A673 (cell line): ENCODE measurements around the gene AGPAT2. TPM values are rescaled to one million over a fixed set of nuclear protein-coding genes. Genes with fewer than 3 reads are reported as not detected.
A peak's percentile ranks its signal among the peaks of the same experiment; 100 is the strongest.

Source experiments
- BruUV-seq: library from RNA; stranded (reverse); fragments of 400-500 nt; replicated peaks from 2 replicates; lab custom pipeline; 2021; lab: Mats Ljungman, UMichigan
- CTCF ChIA-PET: fragments of 300-600 bp; sonication (Branson Sonifier 250); formaldehyde crosslinking; loops from one replicate; lab custom pipeline; 2022; ENCODE audit warnings: antibody characterized with exemption; lab: Charles Lee
- POLR2A ChIA-PET: fragments of 300-600 bp; sonication (Branson Sonifier 250); formaldehyde crosslinking; loops from one replicate; lab custom pipeline; 2022; ENCODE audit warnings: antibody characterized with exemption; ENCODE audit not compliant: low non-redundant PET; lab: Charles Lee
- DNase-seq: peaks from one replicate; pipeline ENCODE4 v3.0.0-alpha.2; 2015; ENCODE audit warnings: low spot score
- H3K27ac ChIP-seq: fragments of 200-600 bp; sonication (generic); 2 replicates; pipeline ENCODE4 v1.5.1; 2016; ENCODE audit warnings: mixed run types, low read depth, mild to moderate bottlenecking, mixed read lengths, antibody characterized with exemption, low read length; ENCODE audit not compliant: poor library complexity, severe bottlenecking
- H3K27me3 ChIP-seq: fragments of 200-600 bp; sonication (generic); replicated peaks from 2 replicates; pipeline ENCODE4 v1.6.1; 2017; ENCODE audit warnings: mixed run types, low read depth, mild to moderate bottlenecking, mixed read lengths, antibody characterized with exemption, low read length; ENCODE audit not compliant: insufficient read depth, poor library complexity
- H3K36me3 ChIP-seq: fragments of 200-600 bp; sonication (generic); 2 replicates; pipeline ENCODE4 v1.6.1; 2016; ENCODE audit warnings: mixed run types, mild to moderate bottlenecking, mixed read lengths, antibody characterized with exemption, low read length; ENCODE audit not compliant: insufficient read depth, poor library complexity, severe bottlenecking
- H3K4me1 ChIP-seq: fragments of 200-600 bp; sonication (generic); 2 replicates; pipeline ENCODE4 v1.6.1; 2017; ENCODE audit warnings: mixed run types, mild to moderate bottlenecking, mixed read lengths, antibody characterized with exemption, low read length; ENCODE audit not compliant: insufficient read depth, poor library complexity, severe bottlenecking
- H3K4me3 ChIP-seq: fragments of 200-600 bp; sonication (generic); 2 replicates; pipeline ENCODE4 v1.5.1; 2016; ENCODE audit warnings: low read depth, mixed run types, mild to moderate bottlenecking, mixed read lengths, low read length; ENCODE audit not compliant: poor library complexity, severe bottlenecking
- H3K9me3 ChIP-seq: fragments of 200-600 bp; sonication (generic); 2 replicates; pipeline ENCODE4 v1.6.1; 2016; ENCODE audit warnings: mixed run types, low read depth, mild to moderate bottlenecking, mixed read lengths, antibody characterized with exemption, low read length; ENCODE audit not compliant: poor library complexity, severe bottlenecking
- CTCF ChIP-seq: fragments of 300-800, 200-600 bp; sonication (generic); conservative IDR thresholded peaks from 2 replicates; pipeline ENCODE4 v1.5.1; 2017; ENCODE audit warnings: low read depth, mild to moderate bottlenecking, antibody characterized with exemption, low read length, moderate library complexity, mixed read lengths
- EZH2 ChIP-seq: fragments of 200-600 bp; sonication (generic); IDR thresholded peaks from 2 replicates; pipeline ENCODE4 v1.6.1; 2017; ENCODE audit warnings: borderline replicate concordance, low read depth, mild to moderate bottlenecking, mixed read lengths, antibody characterized with exemption, low read length; ENCODE audit not compliant: poor library complexity, severe bottlenecking
- intact Hi-C: fragments of 100-400 bp; cut with micrococcal nuclease; formaldehyde crosslinking; loops from one replicate; pipeline ENCODE4 v1.10.0; 2022; ENCODE audit not compliant: unreplicated experiment
- total RNA-seq: library from RNA; stranded (reverse); gene quantifications from 2 replicates; pipeline ENCODE4 v1.2.3, GENCODE V29; 2021

AGPAT2 gene
- total RNA-seq, 1 experiment from 2014 or later, result 57.7 TPM

- BruUV-seq, result no TSS peak
- DNase-seq, result peak; percentile 89
- POLR2A ChIA-PET, result no interaction called here
Observed at GRCh38 chr9:136631038-136632000, 55.9 kb downstream of the AGPAT2 start.

GRCh38 chr9:136630662-136630992 lies 56.6 kb downstream of the AGPAT2 start:
- Histone ChIP-seq H3K27me3 (no peaks in the 10 kb centered on the region), H3K4me3 (no peak overlapping the region), H3K9me3 (no peaks in the 10 kb centered on the region), H3K27ac (no peak overlapping the region), H3K4me1 (no peaks in the 10 kb centered on the region), H3K36me3 (no peaks in the 10 kb centered on the region)
- CTCF ChIA-PET, result no interaction called here
- no peak for TF ChIP-seq EZH2
- no peak for TF ChIP-seq CTCF
- intact Hi-C loops, result no loop called here
- POLR2A ChIA-PET, result no interaction called here
- BruUV-seq, result no TSS peak
- no peak for DNase-seq

More at GRCh38 chr9:136631038-136632000, 55.9 kb downstream of the AGPAT2 start:
- CTCF ChIA-PET, result interaction anchor here (0.6 to 1.4 kb wide), 6 partner anchors 12 to 147 kb away, joined by 4 to 23 read pairs (median 9); no protein-coding TSS in a partner anchor
- intact Hi-C loops, result loop anchor here (1.0 kb wide), 1 partner anchor 146 kb away; no protein-coding TSS in a partner anchor
- Histone ChIP-seq H3K27me3 (no peaks in the 10 kb centered on the region), H3K27ac (no peak overlapping the region), H3K4me1 (no peaks in the 10 kb centered on the region), H3K36me3 (no peaks in the 10 kb centered on the region), H3K4me3 (no peak overlapping the region), H3K9me3 (no peaks in the 10 kb centered on the region)
- TF ChIP-seq CTCF (peak; percentile 95), EZH2 (no peak)

GRCh38 chr9:136629879-136630661 lies 57.2 kb downstream of the AGPAT2 start:
- TF ChIP-seq EZH2 (no peak), CTCF (peak; percentile 79)
- no peak overlapping the region for H3K27ac ChIP-seq
- DNase-seq, result peak; percentile 75
- ChIA-PET CTCF (no interaction called here), POLR2A (no interaction called here)
- no peaks in the 10 kb centered on the region for H3K9me3 ChIP-seq
- H3K4me3 ChIP-seq, result no peak overlapping the region
- no peaks in the 10 kb centered on the region for H3K36me3 ChIP-seq
- H3K4me1 ChIP-seq, result peaks cover 3% of the 10 kb centered on the region
- no peaks in the 10 kb centered on the region for H3K27me3 ChIP-seq
- intact Hi-C loops, result loop anchor here (10.0 kb wide), 1 partner anchor 85 kb away; the partner anchor contains the start of gene NOTCH1
- no TSS peak for BruUV-seq
